Endothelial cell (in vitro differentiated cells): ENCODE data around the gene C11orf54. TPM values are rescaled to one million over a fixed set of nuclear protein-coding genes. Genes with fewer than 3 reads are reported as not detected.

Experiments used
- DNase-seq: peaks from one replicate; pipeline ENCODE4 v3.0.0; 2021; ENCODE audit warnings: low spot score
- H3K27ac Mint-ChIP-seq: one replicate; pipeline ENCODE4 v1.8.0; 2021; ENCODE audit warnings: mixed read lengths, inconsistent platforms; ENCODE audit not compliant: unreplicated experiment
- H3K27me3 Mint-ChIP-seq: one replicate; pipeline ENCODE4 v1.8.0; 2021; ENCODE audit warnings: mild to moderate bottlenecking, moderate library complexity, mixed read lengths, inconsistent platforms; ENCODE audit not compliant: unreplicated experiment
- H3K36me3 Mint-ChIP-seq: one replicate; pipeline ENCODE4 v1.8.0; 2021; ENCODE audit warnings: mild to moderate bottlenecking, low read depth, mixed read lengths, inconsistent platforms; ENCODE audit not compliant: unreplicated experiment
- H3K4me1 Mint-ChIP-seq: one replicate; pipeline ENCODE4 v1.8.0; 2021; ENCODE audit warnings: mild to moderate bottlenecking, mixed read lengths, inconsistent platforms; ENCODE audit not compliant: unreplicated experiment
- H3K4me3 Mint-ChIP-seq: one replicate; pipeline ENCODE4 v1.8.0; 2021; ENCODE audit warnings: mild to moderate bottlenecking, mixed read lengths, inconsistent platforms; ENCODE audit not compliant: unreplicated experiment
- H3K9me3 Mint-ChIP-seq: one replicate; pipeline ENCODE4 v1.8.0; 2021; ENCODE audit warnings: mixed read lengths, inconsistent platforms; ENCODE audit not compliant: unreplicated experiment
- CTCF ChIP-seq: fragments of 200-600 bp; sonication (generic); IDR thresholded peaks from one replicate; pipeline ENCODE4 v1.5.0; 2021; ENCODE audit warnings: antibody characterized with exemption; ENCODE audit not compliant: unreplicated experiment
- microRNA-seq: library from miRNA; unstranded; fragments of <30 nt; microRNA quantifications from one replicate; pipeline ENCODE4, GENCODE V29; 2020; ENCODE audit not compliant: unreplicated experiment
- total RNA-seq: library from RNA; stranded (reverse); fragmentation: NEBNext Ultra II Directional; extraction: Animal tissue kit (Norgen Biotek cat#: 25700); gene quantifications from one replicate; pipeline ENCODE4 v1.2.1, GENCODE V29; 2021; ENCODE audit not compliant: unreplicated experiment

The C11orf54 gene
- total RNA-seq, 1 donor from 2014 or later, result 23.1 TPM

GRCh38 chr11:93796441-93797231 lies 55.2 kb downstream of the C11orf54 start:
- Mint-ChIP-seq H3K36me3 (peaks cover 33% of the 10 kb centered on the region), H3K9me3 (no peaks in the 10 kb centered on the region), H3K27me3 (peaks cover 2% of the 10 kb centered on the region), H3K27ac (no peak overlapping the region), H3K4me1 (no peaks in the 10 kb centered on the region), H3K4me3 (no peak overlapping the region)
- no peak for DNase-seq
- TF ChIP-seq CTCF, result no peak

GRCh38 chr11:93801366-93801765 lies 59.9 kb downstream of the C11orf54 start:
- H3K4me1 Mint-ChIP-seq, result no peaks in the 10 kb centered on the region

GRCh38 chr11:93804879-93805278 lies 63.4 kb downstream of the C11orf54 start:
- no peak for DNase-seq
- H3K4me3 Mint-ChIP-seq, result no peak overlapping the region
- H3K9me3 Mint-ChIP-seq, result no peaks in the 10 kb centered on the region
- H3K4me1 Mint-ChIP-seq, result no peaks in the 10 kb centered on the region
- H3K27ac Mint-ChIP-seq, result no peak overlapping the region
- H3K36me3 Mint-ChIP-seq, result peaks cover 36% of the 10 kb centered on the region
- peaks cover 2% of the 10 kb centered on the region for H3K27me3 Mint-ChIP-seq
- no peak for TF ChIP-seq CTCF

More at GRCh38 chr11:93801366-93801765, 59.9 kb downstream of the C11orf54 start:
- Mint-ChIP-seq H3K9me3 (no peaks in the 10 kb centered on the region), H3K27ac (no peak overlapping the region), H3K4me3 (no peak overlapping the region), H3K36me3 (peaks cover 33% of the 10 kb centered on the region), H3K27me3 (peaks cover 2% of the 10 kb centered on the region)
- no peak for DNase-seq
- no peak for TF ChIP-seq CTCF

GRCh38 chr11:93807980-93808379 lies 66.5 kb downstream of the C11orf54 start:
- no peaks in the 10 kb centered on the region for H3K9me3 Mint-ChIP-seq
- no peak overlapping the region for H3K27ac Mint-ChIP-seq
- peaks cover 42% of the 10 kb centered on the region for H3K36me3 Mint-ChIP-seq
- H3K4me1 Mint-ChIP-seq, result no peaks in the 10 kb centered on the region
- no peak for TF ChIP-seq CTCF
- no peaks in the 10 kb centered on the region for H3K27me3 Mint-ChIP-seq
- no peak for DNase-seq
- no peak overlapping the region for H3K4me3 Mint-ChIP-seq

GRCh38 chr11:93813974-93814373 lies 72.5 kb downstream of the C11orf54 start:
- Mint-ChIP-seq H3K27ac (peak overlapping the region; percentile 76), H3K9me3 (no peaks in the 10 kb centered on the region), H3K36me3 (peaks cover 7% of the 10 kb centered on the region), H3K4me3 (no peak overlapping the region), H3K4me1 (peaks cover 12% of the 10 kb centered on the region), H3K27me3 (peaks cover 2% of the 10 kb centered on the region)
- no peak for TF ChIP-seq CTCF
- no peak for DNase-seq

Small RNAs within 50 kb of the gene (microRNA-seq; reads per million reads assigned to microRNA genes)
- gene MIR1304, result 21.7 reads per million, percentile 68 among the genes with 10 or more reads in this experiment

Other genes starting within 250 kb of the C11orf54 start
- gene SMCO4, start 198.3 kb upstream of the C11orf54 start, total RNA-seq, result 23.7 TPM
- gene CEP295, start 80.0 kb upstream of the C11orf54 start, total RNA-seq, result 14.8 TPM
- 131 TPM for gene TAF1D, start 177 bp upstream of the C11orf54 start, total RNA-seq
- 38.7 TPM for gene MED17, start 42.6 kb downstream of the C11orf54 start, total RNA-seq
- 0.56 TPM for gene VSTM5, start 108.9 kb downstream of the C11orf54 start, total RNA-seq